ENCODE measurements around the gene GRIK3.

DNA sequence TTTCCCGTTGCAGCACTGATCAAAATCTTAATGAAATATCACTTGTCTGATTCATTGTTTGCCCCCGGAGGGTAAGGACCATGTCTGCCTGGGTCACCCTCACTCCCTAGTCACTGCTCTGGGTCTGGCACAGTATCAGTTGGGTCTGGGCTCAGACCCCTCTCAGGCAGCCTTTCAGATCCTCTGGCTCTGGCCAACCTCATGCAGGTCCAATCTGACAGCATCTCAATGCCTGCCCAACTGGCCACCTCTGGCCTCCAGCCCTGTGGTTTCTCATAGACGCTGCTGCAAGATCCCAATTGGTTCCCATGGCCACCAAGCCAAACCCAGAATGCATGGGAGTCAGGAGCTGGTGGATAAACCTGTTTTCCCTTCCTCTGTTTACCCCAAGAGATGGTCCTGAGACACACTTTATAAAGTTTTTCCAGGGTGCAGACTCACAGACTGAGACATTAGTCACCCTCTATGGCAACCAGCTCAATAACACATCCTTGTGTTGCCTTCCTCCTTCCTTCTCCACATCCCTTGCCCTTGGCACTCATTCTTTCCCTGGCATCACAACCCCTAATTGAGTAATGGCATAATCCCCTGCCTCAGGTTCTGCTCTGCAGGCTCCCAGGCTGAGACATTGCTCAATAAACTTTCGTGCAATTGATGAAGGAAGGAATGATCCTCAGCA, 199.2 kb downstream of the GRIK3 start:
- TF ChIP-seq, protein P1, sequence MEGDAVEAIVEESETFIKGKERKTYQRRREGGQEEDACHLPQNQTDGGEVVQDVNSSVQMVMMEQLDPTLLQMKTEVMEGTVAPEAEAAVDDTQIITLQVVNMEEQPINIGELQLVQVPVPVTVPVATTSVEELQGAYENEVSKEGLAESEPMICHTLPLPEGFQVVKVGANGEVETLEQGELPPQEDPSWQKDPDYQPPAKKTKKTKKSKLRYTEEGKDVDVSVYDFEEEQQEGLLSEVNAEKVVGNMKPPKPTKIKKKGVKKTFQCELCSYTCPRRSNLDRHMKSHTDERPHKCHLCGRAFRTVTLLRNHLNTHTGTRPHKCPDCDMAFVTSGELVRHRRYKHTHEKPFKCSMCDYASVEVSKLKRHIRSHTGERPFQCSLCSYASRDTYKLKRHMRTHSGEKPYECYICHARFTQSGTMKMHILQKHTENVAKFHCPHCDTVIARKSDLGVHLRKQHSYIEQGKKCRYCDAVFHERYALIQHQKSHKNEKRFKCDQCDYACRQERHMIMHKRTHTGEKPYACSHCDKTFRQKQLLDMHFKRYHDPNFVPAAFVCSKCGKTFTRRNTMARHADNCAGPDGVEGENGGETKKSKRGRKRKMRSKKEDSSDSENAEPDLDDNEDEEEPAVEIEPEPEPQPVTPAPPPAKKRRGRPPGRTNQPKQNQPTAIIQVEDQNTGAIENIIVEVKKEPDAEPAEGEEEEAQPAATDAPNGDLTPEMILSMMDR (IDR thresholded peaks at IDR 0.05; ENCODE audit: low read depth, low read length, poor library complexity, severe bottlenecking) = no peak
- TF ChIP-seq EZH2phosphoT487 (IDR thresholded peaks at IDR 0.05; ENCODE audit: borderline replicate concordance, low read length) = no peak

All from DOHH2 (cell line).